Measurements from ENCODE around the gene KAZALD1. TPM values are rescaled to one million over a fixed set of nuclear protein-coding genes. Genes with fewer than 3 reads are reported as not detected.

Gene KAZALD1
- total and polyA plus RNA-seq, 10 donors, result 11.6 to 67.3 (median 31.0) TPM

DNA sequence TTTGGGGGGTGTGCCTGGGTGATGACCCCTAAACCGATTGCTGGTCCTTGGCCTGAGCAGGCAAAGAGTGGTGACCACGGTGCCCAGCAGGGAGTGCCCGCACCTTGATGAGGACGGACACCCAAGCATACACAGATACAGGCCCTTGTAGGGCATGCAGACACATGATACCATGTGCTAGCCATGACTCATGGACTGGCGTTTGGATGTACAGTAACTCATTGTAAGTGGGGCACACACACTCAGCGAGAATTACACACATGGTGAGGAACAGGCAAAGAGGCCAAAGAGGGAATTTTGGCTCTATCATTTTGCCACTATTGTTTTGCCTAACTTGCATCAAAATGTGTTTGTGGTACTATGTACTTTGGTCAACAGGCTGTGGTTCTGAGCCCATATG, 24.1 kb downstream of the KAZALD1 start:
- intact Hi-C loops (cut with DNase I; ENCODE audit: low total_unique reads), result no loop called here
- H3K27me3 ChIP-seq (replicated peaks in 1 of 7), result peaks cover 0 to 99% (median 28%) of the 10 kb centered on the region in 7 donors
- DNase-seq, result no peak
- H3K9me3 ChIP-seq, result no peaks in the 10 kb centered on the region
- H3K4me1 ChIP-seq, result peaks cover 0 to 16% (median 6%) of the 10 kb centered on the region in 6 donors
- H3K27ac ChIP-seq, result no peak overlapping the region
- H3K36me3 ChIP-seq, result no peaks in the 10 kb centered on the region
- 76 to 91% (median 81%) methylated on average over 6 of the region's 6 CpGs for WGBS, 5 donors
- H3K4me3 ChIP-seq, result no peak overlapping the region
- TF ChIP-seq, protein P1, sequence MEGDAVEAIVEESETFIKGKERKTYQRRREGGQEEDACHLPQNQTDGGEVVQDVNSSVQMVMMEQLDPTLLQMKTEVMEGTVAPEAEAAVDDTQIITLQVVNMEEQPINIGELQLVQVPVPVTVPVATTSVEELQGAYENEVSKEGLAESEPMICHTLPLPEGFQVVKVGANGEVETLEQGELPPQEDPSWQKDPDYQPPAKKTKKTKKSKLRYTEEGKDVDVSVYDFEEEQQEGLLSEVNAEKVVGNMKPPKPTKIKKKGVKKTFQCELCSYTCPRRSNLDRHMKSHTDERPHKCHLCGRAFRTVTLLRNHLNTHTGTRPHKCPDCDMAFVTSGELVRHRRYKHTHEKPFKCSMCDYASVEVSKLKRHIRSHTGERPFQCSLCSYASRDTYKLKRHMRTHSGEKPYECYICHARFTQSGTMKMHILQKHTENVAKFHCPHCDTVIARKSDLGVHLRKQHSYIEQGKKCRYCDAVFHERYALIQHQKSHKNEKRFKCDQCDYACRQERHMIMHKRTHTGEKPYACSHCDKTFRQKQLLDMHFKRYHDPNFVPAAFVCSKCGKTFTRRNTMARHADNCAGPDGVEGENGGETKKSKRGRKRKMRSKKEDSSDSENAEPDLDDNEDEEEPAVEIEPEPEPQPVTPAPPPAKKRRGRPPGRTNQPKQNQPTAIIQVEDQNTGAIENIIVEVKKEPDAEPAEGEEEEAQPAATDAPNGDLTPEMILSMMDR (IDR thresholded peaks at IDR 0.05 in 8 of 11, conservative IDR thresholded peaks at IDR 0.05 in 3 of 11), result no peak
- no peak for TF ChIP-seq POLR2AphosphoS5 (IDR thresholded peaks at IDR 0.05)
- TF ChIP-seq POLR2A (IDR thresholded peaks at IDR 0.05), result no peak

DNA sequence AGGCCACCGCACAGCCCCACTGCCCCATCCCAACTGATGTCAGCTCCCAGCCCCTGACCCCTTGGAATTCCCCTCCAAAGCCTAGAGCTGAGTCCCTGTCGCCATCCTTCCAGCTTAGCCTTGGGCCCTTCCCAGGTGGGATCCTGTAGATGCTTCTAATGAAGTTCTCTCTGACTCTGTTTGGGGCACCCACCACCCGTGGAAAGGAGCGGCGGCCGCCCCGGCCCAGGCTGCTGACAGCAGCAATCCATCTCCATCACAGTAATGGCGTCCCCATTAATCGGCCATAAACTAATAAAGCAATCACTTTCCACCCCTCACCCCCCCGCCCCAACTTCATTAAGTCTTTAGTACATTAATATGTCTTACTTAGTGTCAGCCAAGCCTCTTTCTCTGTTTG, 25.6 kb downstream of the KAZALD1 start:
- TF ChIP-seq, protein P1 (IDR thresholded peaks at IDR 0.05 in 8 of 11, conservative IDR thresholded peaks at IDR 0.05 in 3 of 11), result no peak
- TF ChIP-seq POLR2AphosphoS5 (IDR thresholded peaks at IDR 0.05), result no peak
- no peak for TF ChIP-seq POLR2A (IDR thresholded peaks at IDR 0.05)
- H3K4me3 ChIP-seq, result no peak overlapping the region
- H3K4me1 ChIP-seq, result peaks cover 0 to 21% (median 11%) of the 10 kb centered on the region in 6 donors
- no peaks in the 10 kb centered on the region for H3K36me3 ChIP-seq
- intact Hi-C loops (cut with DNase I; ENCODE audit: low total_unique reads), result no loop called here
- no peaks in the 10 kb centered on the region for H3K9me3 ChIP-seq
- H3K27me3 ChIP-seq (replicated peaks in 1 of 7), result peaks cover 0 to 98% (median 28%) of the 10 kb centered on the region in 7 donors
- no peak overlapping the region for H3K27ac ChIP-seq
- WGBS, 5 donors, result 35 to 41% (median 41%) methylated on average over 10 of the region's 10 CpGs
- DNase-seq, result no peak

DNA sequence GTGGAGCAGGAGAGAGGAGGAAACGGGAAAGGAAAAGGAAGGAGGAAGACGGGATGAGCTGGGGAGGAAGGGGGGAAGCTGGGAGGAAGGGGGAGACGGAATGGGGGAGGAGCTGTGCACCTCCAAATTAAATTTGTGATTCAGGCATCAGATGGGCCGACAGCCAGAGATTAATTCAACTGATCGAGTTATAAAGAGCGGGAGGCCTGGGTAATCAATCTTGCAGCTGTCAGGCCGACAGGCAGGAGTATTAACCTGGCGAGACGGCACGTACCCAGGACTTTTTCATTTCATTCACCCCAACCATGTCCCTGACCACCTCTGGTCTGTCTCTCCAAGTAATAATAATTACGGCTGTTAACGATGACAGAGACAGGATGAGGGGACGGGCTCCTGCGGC, 26.2 kb downstream of the KAZALD1 start:
- no peaks in the 10 kb centered on the region for H3K9me3 ChIP-seq
- no peak for TF ChIP-seq POLR2A (IDR thresholded peaks at IDR 0.05)
- no peak for TF ChIP-seq POLR2AphosphoS5 (IDR thresholded peaks at IDR 0.05)
- TF ChIP-seq, protein P1 (IDR thresholded peaks at IDR 0.05 in 8 of 11, conservative IDR thresholded peaks at IDR 0.05 in 3 of 11), result no peak
- H3K27ac ChIP-seq, result peak overlapping the region in 3 of 8 donors; percentile 36 to 53 (median 42)
- no peak overlapping the region for H3K4me3 ChIP-seq
- H3K4me1 ChIP-seq, result peaks cover 0 to 21% (median 11%) of the 10 kb centered on the region in 6 donors
- 17 to 29% (median 20%) methylated on average over 14 of the region's 14 CpGs for WGBS, 5 donors
- peaks cover 0 to 98% (median 26%) of the 10 kb centered on the region in 7 donors for H3K27me3 ChIP-seq (replicated peaks in 1 of 7)
- H3K36me3 ChIP-seq, result no peaks in the 10 kb centered on the region
- intact Hi-C loops (cut with DNase I; ENCODE audit: low total_unique reads), result no loop called here
- DNase-seq, result no peak

DNA sequence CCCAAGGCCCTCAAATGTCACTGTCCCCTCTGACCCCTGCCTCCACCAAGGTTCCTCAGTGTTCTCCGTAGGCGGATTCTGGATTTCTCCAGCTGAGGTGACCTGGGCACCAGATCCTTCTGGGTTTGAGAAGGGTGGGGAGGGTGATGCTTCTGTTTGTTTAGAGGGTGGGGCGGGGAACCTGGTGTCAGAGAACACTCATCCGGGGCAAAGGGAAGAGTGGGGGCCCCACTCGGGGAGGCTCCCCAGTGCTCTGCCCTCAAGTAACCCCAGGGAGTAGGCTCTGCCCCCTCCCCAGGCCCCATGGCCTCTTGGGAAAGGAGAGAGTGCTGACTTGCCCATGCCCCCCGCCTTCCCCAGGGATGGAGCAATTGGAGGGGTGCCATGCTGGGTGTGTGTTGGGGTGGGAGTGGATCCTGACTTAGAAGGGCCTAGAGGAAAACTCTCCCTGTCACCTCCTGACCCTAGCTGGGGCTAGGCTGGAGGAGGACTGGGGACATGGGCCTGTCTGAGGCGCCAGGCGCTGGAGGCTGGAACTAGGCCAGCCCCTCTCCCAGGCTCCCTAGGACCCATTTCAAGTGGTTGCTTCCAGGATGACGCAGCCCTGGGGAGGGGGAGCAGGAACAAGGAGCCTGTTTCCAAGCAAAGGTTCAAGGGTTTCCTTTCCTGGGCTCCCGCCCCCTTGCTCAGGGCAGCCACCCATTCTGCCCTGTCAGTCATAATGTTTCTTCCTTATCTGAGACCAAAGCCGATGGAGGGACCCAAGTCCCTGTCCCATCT, 27.9 kb downstream of the KAZALD1 start:
- H3K4me3 ChIP-seq, result no peak overlapping the region
- peaks cover 0 to 96% (median 20%) of the 10 kb centered on the region in 7 donors for H3K27me3 ChIP-seq (replicated peaks in 1 of 7)
- no peaks in the 10 kb centered on the region for H3K9me3 ChIP-seq
- H3K4me1 ChIP-seq, result peaks cover 0 to 27% (median 12%) of the 10 kb centered on the region in 6 donors
- DNase-seq, result no peak
- peak overlapping the region in 5 of 8 donors; percentile 5 to 82 (median 64) for H3K27ac ChIP-seq
- H3K36me3 ChIP-seq, result no peaks in the 10 kb centered on the region
- intact Hi-C loops (cut with DNase I; ENCODE audit: low total_unique reads), result no loop called here
- WGBS, 5 donors, result 50 to 77% (median 63%) methylated on average over 10 to 11 of the region's 11 CpGs
- TF ChIP-seq POLR2A (IDR thresholded peaks at IDR 0.05) (no peak), POLR2AphosphoS5 (IDR thresholded peaks at IDR 0.05) (peak; percentile 60 to 80 (median 77))
- TF ChIP-seq, protein P1 (IDR thresholded peaks at IDR 0.05 in 8 of 11, conservative IDR thresholded peaks at IDR 0.05 in 3 of 11), result no peak

Measured in spleen (tissue), 11 donors.